GM12873 (cell line): ENCODE results near the gene PSMC3IP.

ENCODE experiments used
- CTCF ChIP-seq: IDR thresholded peaks from 2 replicates; pipeline ENCODE4 v1.5.1; 2012; ENCODE audit warnings: low read depth, mild to moderate bottlenecking, moderate library complexity, low read length, control low read depth; ENCODE audit not compliant: insufficient read depth; ENCODE audit errors: missing control alignments

Gene PSMC3IP

GRCh38 chr17:42544874-42545283 is 32.6 kb downstream of the PSMC3IP start:
- no peak for TF ChIP-seq CTCF

- TF ChIP-seq CTCF: no peak
Measured at GRCh38 chr17:42543190-42544079, 34.1 kb downstream of the PSMC3IP start.

GRCh38 chr17:42541041-42541833 is 36.3 kb downstream of the PSMC3IP start:
- no peak for TF ChIP-seq CTCF

GRCh38 chr17:42538482-42538881 is 39.0 kb downstream of the PSMC3IP start:
- no peak for TF ChIP-seq CTCF

- no peak for TF ChIP-seq CTCF
Measured at GRCh38 chr17:42537826-42538451, 39.6 kb downstream of the PSMC3IP start.

GRCh38 chr17:42537156-42537805 is 40.2 kb downstream of the PSMC3IP start:
- TF ChIP-seq CTCF: no peak
